Endothelial cell (in vitro differentiated cells): ENCODE results near the gene GPATCH8. TPM values are rescaled to one million over a fixed set of nuclear protein-coding genes. Genes with fewer than 3 reads are reported as not detected.

Experiments used
- DNase-seq: peaks from one replicate; pipeline ENCODE4 v3.0.0; 2021; ENCODE audit warnings: low spot score
- H3K27ac Mint-ChIP-seq: one replicate; pipeline ENCODE4 v1.8.0; 2021; ENCODE audit warnings: mixed read lengths, inconsistent platforms; ENCODE audit not compliant: unreplicated experiment
- H3K27me3 Mint-ChIP-seq: one replicate; pipeline ENCODE4 v1.8.0; 2021; ENCODE audit warnings: mild to moderate bottlenecking, moderate library complexity, mixed read lengths, inconsistent platforms; ENCODE audit not compliant: unreplicated experiment
- H3K36me3 Mint-ChIP-seq: one replicate; pipeline ENCODE4 v1.8.0; 2021; ENCODE audit warnings: mild to moderate bottlenecking, low read depth, mixed read lengths, inconsistent platforms; ENCODE audit not compliant: unreplicated experiment
- H3K4me1 Mint-ChIP-seq: one replicate; pipeline ENCODE4 v1.8.0; 2021; ENCODE audit warnings: mild to moderate bottlenecking, mixed read lengths, inconsistent platforms; ENCODE audit not compliant: unreplicated experiment
- H3K4me3 Mint-ChIP-seq: one replicate; pipeline ENCODE4 v1.8.0; 2021; ENCODE audit warnings: mild to moderate bottlenecking, mixed read lengths, inconsistent platforms; ENCODE audit not compliant: unreplicated experiment
- H3K9me3 Mint-ChIP-seq: one replicate; pipeline ENCODE4 v1.8.0; 2021; ENCODE audit warnings: mixed read lengths, inconsistent platforms; ENCODE audit not compliant: unreplicated experiment
- CTCF ChIP-seq: fragments of 200-600 bp; sonication (generic); IDR thresholded peaks from one replicate; pipeline ENCODE4 v1.5.0; 2021; ENCODE audit warnings: antibody characterized with exemption; ENCODE audit not compliant: unreplicated experiment
- total RNA-seq: library from RNA; stranded (reverse); fragmentation: NEBNext Ultra II Directional; extraction: Animal tissue kit (Norgen Biotek cat#: 25700); gene quantifications from one replicate; pipeline ENCODE4 v1.2.1, GENCODE V29; 2021; ENCODE audit not compliant: unreplicated experiment

Gene GPATCH8
- total RNA-seq, 1 donor from 2014 or later: 53.3 TPM

- peaks cover 2% of the 10 kb centered on the region for H3K4me1 Mint-ChIP-seq
- TF ChIP-seq CTCF: no peak
- H3K27ac Mint-ChIP-seq: peak overlapping the region; percentile 48
- no peak overlapping the region for H3K4me3 Mint-ChIP-seq
- no peaks in the 10 kb centered on the region for H3K27me3 Mint-ChIP-seq
- H3K36me3 Mint-ChIP-seq: no peaks in the 10 kb centered on the region
- no peaks in the 10 kb centered on the region for H3K9me3 Mint-ChIP-seq
- no peak for DNase-seq
Measured at GRCh38 chr17:44492706-44493272, 10.4 kb downstream of the GPATCH8 start.

GRCh38 chr17:44489581-44489980 lies 13.6 kb downstream of the GPATCH8 start:
- DNase-seq: no peak
- Mint-ChIP-seq H3K27me3 (peaks cover 2% of the 10 kb centered on the region), H3K27ac (peak overlapping the region; percentile 3), H3K4me3 (no peak overlapping the region), H3K9me3 (no peaks in the 10 kb centered on the region), H3K36me3 (no peaks in the 10 kb centered on the region), H3K4me1 (peaks cover 5% of the 10 kb centered on the region)
- TF ChIP-seq CTCF: no peak

- H3K36me3 Mint-ChIP-seq: no peaks in the 10 kb centered on the region
- no peak overlapping the region for H3K4me3 Mint-ChIP-seq
- TF ChIP-seq CTCF: no peak
- H3K4me1 Mint-ChIP-seq: peaks cover 2% of the 10 kb centered on the region
- no peaks in the 10 kb centered on the region for H3K9me3 Mint-ChIP-seq
- H3K27me3 Mint-ChIP-seq: peaks cover 2% of the 10 kb centered on the region
- DNase-seq: no peak
- no peak overlapping the region for H3K27ac Mint-ChIP-seq
Measured at GRCh38 chr17:44487170-44487569, 16.0 kb downstream of the GPATCH8 start.

GRCh38 chr17:44473367-44473766 lies 29.8 kb downstream of the GPATCH8 start:
- Mint-ChIP-seq H3K27me3 (peaks cover 3% of the 10 kb centered on the region), H3K4me1 (no peaks in the 10 kb centered on the region), H3K36me3 (no peaks in the 10 kb centered on the region), H3K9me3 (no peaks in the 10 kb centered on the region), H3K27ac (no peak overlapping the region), H3K4me3 (no peak overlapping the region)
- no peak for DNase-seq
- no peak for TF ChIP-seq CTCF

- H3K9me3 Mint-ChIP-seq: no peaks in the 10 kb centered on the region
- no peaks in the 10 kb centered on the region for H3K36me3 Mint-ChIP-seq
- H3K27ac Mint-ChIP-seq: no peak overlapping the region
- no peak for TF ChIP-seq CTCF
- H3K4me1 Mint-ChIP-seq: peaks cover 7% of the 10 kb centered on the region
- peaks cover 3% of the 10 kb centered on the region for H3K27me3 Mint-ChIP-seq
- no peak for DNase-seq
- H3K4me3 Mint-ChIP-seq: no peak overlapping the region
Measured at GRCh38 chr17:44469676-44470075, 33.5 kb downstream of the GPATCH8 start.
